ENCODE results near the gene LSS. TPM values are rescaled to one million over a fixed set of nuclear protein-coding genes. Genes with fewer than 3 reads are reported as not detected.

LSS gene
- total and polyA plus RNA-seq, 10 of the 15 experiments (the other 5 are each of a cell fraction or from before 2014, with no cell fraction given): 2.9 to 82.4 (median 27.5) TPM

- POLR2A ChIA-PET: no interaction called here
- Histone ChIP-seq H3K79me2 (ENCODE audit: control insufficient read depth, insufficient read depth, low read length) (peaks cover 27% of the 10 kb centered on the region), H3K9ac (ENCODE audit: control insufficient read depth, insufficient read depth, low read length) (no peak overlapping the region), H4K20me1 (ENCODE audit: control insufficient read depth, insufficient read depth) (no peaks in the 10 kb centered on the region), H2AFZ (ENCODE audit: control insufficient read depth, low read depth, low read length) (no peak overlapping the region), H3K9me3 (replicated peaks; ENCODE audit: control insufficient read depth, insufficient read depth, low read length) (no peaks in the 10 kb centered on the region), H3K27me3 (replicated peaks in 1 of 2; ENCODE audit: control insufficient read depth in 2 of 2, insufficient read depth in 2 of 2, low read length in 1 of 2) (no peaks in the 10 kb centered on the region), H3K4me1 (ENCODE audit: control insufficient read depth, insufficient read depth, low read length) (peaks cover 7% of the 10 kb centered on the region), H3K36me3 (ENCODE audit: control insufficient read depth in 2 of 2, insufficient read depth in 2 of 2, low read length in 1 of 2) (peaks cover 5 to 8% of the 10 kb centered on the region in 2 experiments; a peak in 3 of 4 replicates), H3K4me3 (no peak overlapping the region), H3K4me2 (ENCODE audit: control insufficient read depth, insufficient read depth) (no peak overlapping the region), H3K27ac (ENCODE audit: control insufficient read depth, insufficient read depth) (no peak overlapping the region)
- intact Hi-C loops (cut with micrococcal nuclease; ENCODE audit: unreplicated experiment) (no loop called here), in situ Hi-C loops (cut with MboI) (no loop called here)
- RAD21 ChIA-PET (ENCODE audit: unreplicated experiment): no interaction called here
- CTCF ChIA-PET: no interaction called here
- BruUV-seq (replicated peaks): no TSS peak
- TF ChIP-seq CHD1 (IDR thresholded peaks at IDR 0.05; ENCODE audit: low read depth, low read length) (no peak), FOS (IDR thresholded peaks at IDR 0.05; ENCODE audit: borderline replicate concordance, extremely low read depth, insufficient read length) (no peak), ESRRA (IDR thresholded peaks at IDR 0.05; ENCODE audit: low read length) (no peak), IRF4 (IDR thresholded peaks at IDR 0.05; ENCODE audit: low read depth, low read length) (no peak), MTA3 (IDR thresholded peaks at IDR 0.05; ENCODE audit: borderline replicate concordance, low read length) (no peak), SMAD5 (IDR thresholded peaks at IDR 0.05; ENCODE audit: low read depth) (no peak), FOXM1 (IDR thresholded peaks at IDR 0.05; ENCODE audit: low read depth, low read length) (no peak), STAT3 (IDR thresholded peaks at IDR 0.05; ENCODE audit: low read depth, low read length) (no peak), SMARCA5 (IDR thresholded peaks at IDR 0.05) (no peak), TCF7 (IDR thresholded peaks at IDR 0.05; ENCODE audit: borderline replicate concordance) (no peak)
- ATAC-seq (no peak), DNase-seq (ENCODE audit: low read depth, low spot score) (no peak), FAIRE-seq (no peak)
- 88% methylated on average over 11 of the region's 11 CpGs for WGBS (ENCODE audit: insufficient coverage, insufficient replicate concordance, low lambda C conversion rate, missing lambda C conversion rate)
- SMC1A ChIA-PET (ENCODE audit: uncharacterized antibody, unreplicated experiment): no interaction called here
Observed at GRCh38 chr21:46222436-46223116, 6.0 kb downstream of the LSS start.

Data from GM12878 (cell line).